H1 (cell line): ENCODE results near the gene C17orf114.

Source experiments
- CTCF ChIA-PET: fragments of 300-600 bp; sonication (Branson Sonifier 250); formaldehyde crosslinking; loops from one replicate; lab custom pipeline; 2021; ENCODE audit not compliant: partially characterized antibody; lab: Charles Lee
- POLR2A ChIA-PET: fragments of 300-600 bp; sonication (Branson Sonifier 250); formaldehyde crosslinking; loops from one replicate; lab custom pipeline; 2021; ENCODE audit warnings: inconsistent platforms; ENCODE audit not compliant: partially characterized antibody; lab: Charles Lee
- DNase-seq, 2 experiments: peaks; one replicate each; pipeline versions ENCODE4 v3.0.0 to v3.0.0-alpha.2; 2010 to 2022; ENCODE audit warnings: low spot score in 2 of 2, low read depth in 1 of 2, mixed read lengths in 1 of 2
- FAIRE-seq: peaks from 2 replicates; lab custom pipeline; 2011; peaks lifted over from hg19 to GRCh38; lab: Jason Lieb, UNC
- H2AFZ ChIP-seq: 2 replicates; pipeline ENCODE4 v1.8.1; 2012; ENCODE audit warnings: low read length, inconsistent platforms
- H2AK5ac ChIP-seq: 2 replicates; pipeline ENCODE4 v1.6.1; 2013; ENCODE audit warnings: low read depth, low read length
- H2BK120ac ChIP-seq: replicated peaks from 2 replicates; pipeline ENCODE3; 2013; ENCODE audit warnings: low read depth, low read length, inconsistent platforms
- H2BK12ac ChIP-seq: 2 replicates; pipeline ENCODE4 v1.6.1; 2013; ENCODE audit warnings: low read depth, low read length
- H2BK15ac ChIP-seq: 2 replicates; pipeline ENCODE4 v1.6.1; 2013; ENCODE audit warnings: low read length
- H2BK20ac ChIP-seq: 2 replicates; pipeline ENCODE4 v1.6.1; 2013; ENCODE audit warnings: low read length
- H2BK5ac ChIP-seq: 2 replicates; pipeline ENCODE4 v1.6.1; 2013; ENCODE audit warnings: low read depth, low read length
- H3K14ac ChIP-seq: 2 replicates; pipeline ENCODE4 v1.6.1; 2013; ENCODE audit warnings: inconsistent platforms; ENCODE audit not compliant: insufficient read length
- H3K18ac ChIP-seq: 2 replicates; pipeline ENCODE4 v1.6.1; 2013; ENCODE audit warnings: low read length; ENCODE audit errors: extremely low read depth
- H3K23ac ChIP-seq: 2 replicates; pipeline ENCODE4 v1.6.1; 2013; ENCODE audit warnings: inconsistent platforms; ENCODE audit not compliant: insufficient read length
- H3K23me2 ChIP-seq: 2 replicates; pipeline ENCODE4 v1.6.1; 2013; ENCODE audit warnings: low read depth, low read length
- H3K27ac ChIP-seq: 2 replicates; pipeline ENCODE4 v1.6.1; 2011; ENCODE audit warnings: low read depth, low read length, inconsistent platforms
- H3K27me3 ChIP-seq, 4 experiments: replicated peaks in 1 of 4; 1 replicate in 1 of 4; 2 replicates in 3 of 4; pipeline versions ENCODE4 v1.6.1 to v1.8.1; 2011 to 2013; ENCODE audit warnings: low read length in 3 of 4, mild to moderate bottlenecking in 3 of 4, inconsistent platforms in 2 of 4, mixed read lengths in 2 of 4, moderate library complexity in 1 of 4; ENCODE audit not compliant: control insufficient read depth in 3 of 4, insufficient read depth in 3 of 4; ENCODE audit errors: extremely low read depth in 1 of 4
- H3K36me3 ChIP-seq, 4 experiments: 2 replicates each; pipeline versions ENCODE4 v1.6.1 to v1.8.1; 2011 to 2013; ENCODE audit warnings: mild to moderate bottlenecking in 4 of 4, low read length in 3 of 4, moderate library complexity in 2 of 4, control low read depth in 1 of 4, inconsistent platforms in 1 of 4; ENCODE audit not compliant: insufficient read depth in 4 of 4, control insufficient read depth in 2 of 4
- H3K4ac ChIP-seq: replicated peaks from 2 replicates; pipeline ENCODE3; 2013; ENCODE audit warnings: low read length, low read depth, mixed read lengths, inconsistent platforms; ENCODE audit not compliant: insufficient read length
- H3K4me1 ChIP-seq, 4 experiments: replicated peaks in 1 of 4; 1 replicate in 1 of 4; 2 replicates in 3 of 4; pipeline versions ENCODE4 v1.6.1 to v1.8.1; 2011 to 2013; ENCODE audit warnings: low read length in 3 of 4, inconsistent platforms in 2 of 4, mixed read lengths in 1 of 4; ENCODE audit not compliant: insufficient read depth in 4 of 4, control insufficient read depth in 3 of 4
- H3K4me2 ChIP-seq, 2 experiments: 2 replicates each; pipeline versions ENCODE4 v1.6.1 to v1.8.1; 2011 to 2013; ENCODE audit warnings: low read depth in 2 of 2, low read length in 2 of 2, control low read depth in 1 of 2, inconsistent platforms in 1 of 2, mild to moderate bottlenecking in 1 of 2; ENCODE audit not compliant: insufficient read depth in 1 of 2
- H3K4me3 ChIP-seq, 4 experiments: fragments of 200-600, 300-600 bp in 1 of 4; sonication (generic), shearing (Covaris generic), sonication (Bioruptor Twin) in 1 of 4; 2 replicates each; pipeline versions ENCODE4 v1.5.1 to v1.8.1; 2011 to 2016; ENCODE audit warnings: low read length in 4 of 4, low read depth in 3 of 4, control low read depth in 2 of 4, inconsistent platforms in 2 of 4, mild to moderate bottlenecking in 2 of 4, mixed read lengths in 1 of 4, moderate library complexity in 1 of 4; ENCODE audit not compliant: insufficient read depth in 2 of 4; ENCODE audit errors: extremely low read depth in 1 of 4
- H3K56ac ChIP-seq: replicated peaks from 2 replicates; pipeline ENCODE3; 2013; ENCODE audit warnings: low read depth, mild to moderate bottlenecking, mixed read lengths, low read length, inconsistent platforms; ENCODE audit not compliant: insufficient read length
- H3K79me1 ChIP-seq: 2 replicates; pipeline ENCODE4 v1.6.1; 2013; ENCODE audit warnings: low read depth, low read length, control low read depth
- H3K79me2 ChIP-seq, 2 experiments: 2 replicates each; pipeline versions ENCODE4 v1.6.1 to v1.8.1; 2012 to 2013; ENCODE audit warnings: low read length in 2 of 2, mild to moderate bottlenecking in 2 of 2, inconsistent platforms in 1 of 2; ENCODE audit not compliant: insufficient read depth in 2 of 2, control insufficient read depth in 1 of 2
- H3K9ac ChIP-seq, 4 experiments: replicated peaks in 1 of 4; 1 replicate in 1 of 4; 2 replicates in 3 of 4; pipeline versions ENCODE4 v1.6.1 to v1.8.1; 2011 to 2013; ENCODE audit warnings: low read depth in 3 of 4, low read length in 3 of 4, control low read depth in 2 of 4, mild to moderate bottlenecking in 2 of 4, moderate library complexity in 2 of 4, inconsistent platforms in 1 of 4; ENCODE audit errors: extremely low read depth in 1 of 4
- H3K9me3 ChIP-seq, 2 experiments: 2 replicates each; pipeline versions ENCODE4 v1.6.1 to v1.8.1; 2012 to 2013; ENCODE audit warnings: mild to moderate bottlenecking in 2 of 2, moderate library complexity in 2 of 2, control low read depth in 1 of 2, inconsistent platforms in 1 of 2, low read depth in 1 of 2, low read length in 1 of 2, mixed read lengths in 1 of 2; ENCODE audit not compliant: insufficient read depth in 2 of 2
- H4K20me1 ChIP-seq, 2 experiments: replicated peaks in 1 of 2; 2 replicates each; pipeline versions ENCODE3 to v1.8.1; 2011 to 2013; ENCODE audit warnings: inconsistent platforms in 2 of 2, low read length in 2 of 2, mild to moderate bottlenecking in 1 of 2; ENCODE audit not compliant: insufficient read depth in 2 of 2, control insufficient read depth in 1 of 2
- H4K5ac ChIP-seq: 2 replicates; pipeline ENCODE4 v1.6.1; 2013; ENCODE audit warnings: low read length, low read depth, mixed read lengths, inconsistent platforms; ENCODE audit not compliant: insufficient read length
- H4K8ac ChIP-seq: 2 replicates; pipeline ENCODE4 v1.8.0; 2013; ENCODE audit warnings: mild to moderate bottlenecking, moderate library complexity, low read length, inconsistent platforms; ENCODE audit not compliant: insufficient read depth; ENCODE audit errors: extremely low read depth
- H4K91ac ChIP-seq: replicated peaks from 2 replicates; pipeline ENCODE3; 2013; ENCODE audit warnings: low read length, mixed read lengths, inconsistent platforms; ENCODE audit not compliant: insufficient read length
- ASH2L ChIP-seq: fragments of 200-600, 300-600 bp; sonication (generic); IDR thresholded peaks from one replicate; pipeline ENCODE4 v1.7.1; 2017; ENCODE audit warnings: low read length
- CBX5 ChIP-seq: fragments of 300-800, 300-1000 bp; sonication (generic); IDR thresholded peaks from 2 replicates; pipeline ENCODE4 v1.7.1; 2016; ENCODE audit warnings: antibody characterized with exemption, low read length, low read depth
- EP300 ChIP-seq, 2 experiments: IDR thresholded peaks; 1 replicate in 1 of 2; 2 replicates in 1 of 2; pipeline ENCODE4 v1.6.1; 2011 to 2012; ENCODE audit warnings: low read depth in 2 of 2, low read length in 2 of 2, mild to moderate bottlenecking in 2 of 2, borderline replicate concordance in 1 of 2, inconsistent platforms in 1 of 2, moderate library complexity in 1 of 2
- GABPA ChIP-seq: IDR thresholded peaks from 2 replicates; pipeline ENCODE4 v1.6.1; 2011; ENCODE audit warnings: mild to moderate bottlenecking, low read length, moderate library complexity, borderline replicate concordance; ENCODE audit not compliant: insufficient read depth
- SIRT6 ChIP-seq: IDR thresholded peaks from one replicate; pipeline ENCODE4 v1.7.1; 2012; ENCODE audit warnings: low read length, inconsistent platforms
- SP2 ChIP-seq: IDR thresholded peaks from 2 replicates; pipeline ENCODE4 v1.6.1; 2012; ENCODE audit warnings: mild to moderate bottlenecking, low read length, inconsistent platforms
- TBP ChIP-seq: IDR thresholded peaks from 2 replicates; pipeline ENCODE4 v1.6.1; 2011; ENCODE audit warnings: low read depth, low read length, improper control_type of control experiment
- WGBS, 2 experiments: shearing (Covaris generic) in 1 of 2; methylation state at CpG; one replicate each; pipeline versions ENCODE4 v1.1.6 to v1.1.7; 2013 to 2015; ENCODE audit warnings: low lambda C conversion rate in 2 of 2, mixed read lengths in 2 of 2, inconsistent platforms in 1 of 2, low coverage in 1 of 2, missing lambda C conversion rate in 1 of 2; ENCODE audit not compliant: insufficient replicate concordance in 2 of 2, insufficient coverage in 1 of 2, insufficient read length in 1 of 2; ENCODE audit errors: extremely low coverage in 1 of 2, missing lambda C conversion rate in 1 of 2; 5-methylcytosine and 5-hydroxymethylcytosine counted together

The C17orf114 gene

GRCh38 chr17:4850246-4850645 is 48.1 kb upstream of the C17orf114 start:
- H4K91ac ChIP-seq, result peak overlapping the region; percentile 50
- H3K4me3 ChIP-seq, result no peak overlapping the region
- H3K9me3 ChIP-seq, result no peaks in the 10 kb centered on the region
- H3K36me3 ChIP-seq, result no peaks in the 10 kb centered on the region; a peak in 1 of 8 replicates
- H2AK5ac ChIP-seq, result peak overlapping the region; percentile 32; the same call in 1 of the 2 replicates
- no peaks in the 10 kb centered on the region for H3K27me3 ChIP-seq
- no peak overlapping the region for H3K27ac ChIP-seq
- no peaks in the 10 kb centered on the region for H4K20me1 ChIP-seq
- peak overlapping the region; percentile 76; the same call in 1 of the 2 replicates for H2BK15ac ChIP-seq
- H3K79me2 ChIP-seq, result peaks cover 4 to 56% of the 10 kb centered on the region in 2 experiments
- H2AFZ ChIP-seq, result no peak overlapping the region
- no peak overlapping the region; a peak in 1 of 4 replicates for H3K4me2 ChIP-seq
- FAIRE-seq (no peak), DNase-seq (no peak)
- ChIA-PET POLR2A (interaction anchor here (1.0 to 3.1 kb wide), 9 partner anchors 9 to 75 kb away, joined by 3 to 15 read pairs (median 3); partner anchors contain the start of gene PLD2), CTCF (interaction anchor here (0.7 to 1.4 kb wide), 4 partner anchors 11 to 71 kb away, joined by 3 to 5 read pairs (median 3); no protein-coding TSS in a partner anchor)
- H2BK5ac ChIP-seq, result no peak overlapping the region
- H2BK12ac ChIP-seq, result 0 out of 2 replicates have a peak overlapping the region, but pooled peaks have one; percentile 29
- no peak overlapping the region for H3K23ac ChIP-seq
- H2BK120ac ChIP-seq, result peak overlapping the region; percentile 68
- H3K56ac ChIP-seq, result no peak overlapping the region
- no peak overlapping the region for H3K14ac ChIP-seq
- no peak overlapping the region for H3K9ac ChIP-seq
- H2BK20ac ChIP-seq, result no peak overlapping the region
- H3K4me1 ChIP-seq, result peaks cover 13 to 37% (median 29%) of the 10 kb centered on the region in 4 experiments
- peak overlapping the region; percentile 83 for H3K4ac ChIP-seq
- 92% methylated on average over 2 of the region's 2 CpGs; no CpG with 5 or more reads in 1 of the 2 experiments for WGBS, 2 experiments
- peak overlapping the region; percentile 22; the same call in 1 of the 2 replicates for H3K18ac ChIP-seq
- H4K5ac ChIP-seq, result no peak overlapping the region
- TF ChIP-seq CBX5 (no peak), GABPA (no peak), SP2 (no peak), ASH2L (no peak), TBP (no peak), SIRT6 (no peak), EP300 (IDR thresholded peaks at IDR 0.05; ENCODE audit: borderline replicate concordance in 1 of 2, low read depth in 2 of 2, low read length in 2 of 2) (no peak)
- H3K79me1 ChIP-seq, result peaks cover 15% of the 10 kb centered on the region
- peaks cover 7% of the 10 kb centered on the region; the same call in 1 of the 2 replicates for H3K23me2 ChIP-seq
- H4K8ac ChIP-seq, result no peak overlapping the region
